ENCODE results near the gene SPATC1L.

SPATC1L gene

GRCh38 chr21:46158666-46159300 lies 25.5 kb downstream of the SPATC1L start:
- no peaks in the 10 kb centered on the region for H4K20me1 ChIP-seq (ENCODE audit: insufficient read depth, low read length)

GRCh38 chr21:46157987-46158451 lies 26.2 kb downstream of the SPATC1L start:
- Histone ChIP-seq H3F3A (ENCODE audit: insufficient read depth, low read length) (no peaks in the 10 kb centered on the region), H3K27ac (ENCODE audit: low read depth, low read length, poor library complexity, severe bottlenecking) (no peak overlapping the region), H3K27me3 (ENCODE audit: insufficient read depth, low read length) (no peaks in the 10 kb centered on the region)

More at GRCh38 chr21:46158666-46159300, 25.5 kb downstream of the SPATC1L start:
- Histone ChIP-seq H3K4me1 (ENCODE audit: insufficient read depth, low read length, severe bottlenecking) (no peaks in the 10 kb centered on the region), H3K27ac (ENCODE audit: low read depth, low read length, poor library complexity, severe bottlenecking) (no peak overlapping the region), H3F3A (ENCODE audit: insufficient read depth, low read length) (no peaks in the 10 kb centered on the region), H3K9me2 (ENCODE audit: low read depth, low read length) (no peaks in the 10 kb centered on the region), H3K9me3 (ENCODE audit: low read length) (no peaks in the 10 kb centered on the region), H3K79me2 (ENCODE audit: insufficient read depth, low read length) (no peaks in the 10 kb centered on the region), H3K27me3 (ENCODE audit: insufficient read depth, low read length) (no peaks in the 10 kb centered on the region), H3K4me2 (ENCODE audit: low read length) (no peak overlapping the region), H3K36me3 (ENCODE audit: insufficient read depth, low read length) (no peaks in the 10 kb centered on the region), H2AFZ (ENCODE audit: low read length) (no peak overlapping the region), H3K4me3 (ENCODE audit: low read depth, low read length, poor library complexity, severe bottlenecking) (no peak overlapping the region), H3K9ac (ENCODE audit: low read length) (no peak overlapping the region)
- TF ChIP-seq CTCF (IDR thresholded peaks at IDR 0.05; ENCODE audit: low read length) (no peak), EZH2 (IDR thresholded peaks at IDR 0.05; ENCODE audit: borderline replicate concordance, low read length) (no peak)

DNA sequence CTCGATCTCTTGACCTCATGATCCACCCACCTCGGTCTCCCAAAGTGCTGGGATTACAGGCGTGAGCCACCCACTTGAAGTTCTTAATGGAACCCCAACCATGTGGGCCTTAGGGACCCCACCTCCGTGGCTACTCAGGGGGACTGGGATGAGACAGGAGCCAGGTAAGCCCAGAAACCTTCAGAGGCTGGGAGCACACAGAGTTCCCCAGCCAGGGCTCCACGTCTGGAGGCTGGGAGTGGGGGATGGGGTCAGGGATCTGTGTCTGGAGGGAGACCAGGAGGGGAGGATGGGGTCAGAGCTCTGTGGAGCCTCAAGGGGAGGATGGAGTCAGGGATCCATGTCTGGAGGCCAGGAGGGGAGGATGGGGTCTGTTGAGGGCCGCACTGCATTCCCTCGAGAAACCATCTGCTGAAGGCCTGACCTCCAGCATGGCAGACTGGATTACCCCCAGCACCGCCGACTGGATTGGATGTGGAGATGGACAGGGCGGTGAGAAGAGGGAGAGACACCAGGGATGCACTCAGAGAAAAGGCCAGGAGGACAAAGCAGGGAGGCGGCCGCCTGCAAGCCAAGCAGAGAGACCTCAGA lies 26.8 kb downstream of the SPATC1L start:
- Histone ChIP-seq H3K9me2 (ENCODE audit: low read depth, low read length) (no peaks in the 10 kb centered on the region), H3K36me3 (ENCODE audit: insufficient read depth, low read length) (no peaks in the 10 kb centered on the region), H3K27me3 (ENCODE audit: insufficient read depth, low read length) (no peaks in the 10 kb centered on the region), H4K20me1 (ENCODE audit: insufficient read depth, low read length) (no peaks in the 10 kb centered on the region), H3K9ac (ENCODE audit: low read length) (no peak overlapping the region), H3F3A (ENCODE audit: insufficient read depth, low read length) (no peaks in the 10 kb centered on the region), H3K4me2 (ENCODE audit: low read length) (no peak overlapping the region), H3K79me2 (ENCODE audit: insufficient read depth, low read length) (no peaks in the 10 kb centered on the region), H3K4me3 (ENCODE audit: low read depth, low read length, poor library complexity, severe bottlenecking) (no peak overlapping the region), H3K9me3 (ENCODE audit: low read length) (no peaks in the 10 kb centered on the region), H3K27ac (ENCODE audit: low read depth, low read length, poor library complexity, severe bottlenecking) (no peak overlapping the region), H2AFZ (ENCODE audit: low read length) (no peak overlapping the region), H3K4me1 (ENCODE audit: insufficient read depth, low read length, severe bottlenecking) (no peaks in the 10 kb centered on the region)
- TF ChIP-seq CTCF (IDR thresholded peaks at IDR 0.05; ENCODE audit: low read length) (no peak), EZH2 (IDR thresholded peaks at IDR 0.05; ENCODE audit: borderline replicate concordance, low read length) (no peak)

More at GRCh38 chr21:46157987-46158451, 26.2 kb downstream of the SPATC1L start:
- no peaks in the 10 kb centered on the region for H3K79me2 ChIP-seq (ENCODE audit: insufficient read depth, low read length)
- H3K9me2 ChIP-seq (ENCODE audit: low read depth, low read length): no peaks in the 10 kb centered on the region
- no peaks in the 10 kb centered on the region for H3K9me3 ChIP-seq (ENCODE audit: low read length)
- no peak overlapping the region for H3K9ac ChIP-seq (ENCODE audit: low read length)
- no peak overlapping the region for H2AFZ ChIP-seq (ENCODE audit: low read length)
- no peaks in the 10 kb centered on the region for H3K4me1 ChIP-seq (ENCODE audit: insufficient read depth, low read length, severe bottlenecking)
- H3K36me3 ChIP-seq (ENCODE audit: insufficient read depth, low read length): no peaks in the 10 kb centered on the region
- no peaks in the 10 kb centered on the region for H4K20me1 ChIP-seq (ENCODE audit: insufficient read depth, low read length)
- H3K4me3 ChIP-seq (ENCODE audit: low read depth, low read length, poor library complexity, severe bottlenecking): no peak overlapping the region
- TF ChIP-seq CTCF (IDR thresholded peaks at IDR 0.05; ENCODE audit: low read length) (no peak), EZH2 (IDR thresholded peaks at IDR 0.05; ENCODE audit: borderline replicate concordance, low read length) (no peak)
- no peak overlapping the region for H3K4me2 ChIP-seq (ENCODE audit: low read length)

All from OCI-LY1 (cell line).